Colon (tissue), 2 donors: ENCODE data around the gene FAM98C.

Experiments used
- FAIRE-seq: peaks from 2 replicates; lab custom pipeline; 2012; peaks lifted over from hg19 to GRCh38; lab: Jason Lieb, UNC
- donor health status: control.
- donor health status: control.

The FAM98C gene

DNA sequence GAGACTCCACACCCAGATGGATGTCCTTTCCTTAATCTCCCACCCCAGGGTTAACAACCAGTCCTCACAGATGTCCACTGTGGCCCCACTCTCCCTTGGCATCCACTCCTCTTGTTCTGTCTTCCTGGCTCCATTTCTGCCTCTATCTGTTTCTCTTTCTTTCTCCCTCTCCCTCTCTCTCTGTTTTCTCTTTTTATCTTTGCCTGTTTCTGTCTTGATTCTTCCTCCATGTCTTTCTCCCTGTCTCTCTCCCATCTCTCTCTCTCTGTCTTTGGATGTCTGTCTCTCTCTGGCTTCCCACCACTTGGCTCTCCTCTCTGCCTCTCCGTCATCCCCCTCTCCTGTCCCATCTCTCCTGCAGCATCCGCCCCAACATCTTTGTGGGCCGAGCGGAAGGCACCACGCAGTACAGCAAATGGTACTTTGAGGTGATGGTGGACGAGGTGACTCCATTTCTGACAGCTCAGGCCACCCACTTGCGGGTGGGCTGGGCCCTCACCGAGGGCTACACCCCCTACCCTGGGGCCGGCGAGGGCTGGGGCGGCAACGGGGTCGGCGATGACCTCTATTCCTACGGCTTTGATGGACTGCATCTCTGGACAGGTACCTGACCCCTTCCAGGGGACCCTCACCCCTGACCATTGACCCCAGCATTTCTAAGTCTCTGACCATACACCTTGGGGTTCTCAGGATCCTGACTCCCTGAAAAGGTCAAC, 55.0 kb downstream of the FAM98C start:
- FAIRE-seq, result no peak
